ENCODE measurements around the gene SPSB1. TPM values are rescaled to one million over a fixed set of nuclear protein-coding genes. Genes with fewer than 3 reads are reported as not detected.

The SPSB1 gene
- total RNA-seq, 4 donors from 2014 or later, result 18.9 to 64.9 (median 41.8) TPM

GRCh38 chr1:9300573-9300972, 7.9 kb downstream of the SPSB1 start:
- no peaks in the 10 kb centered on the region for H3K36me3 ChIP-seq
- TF ChIP-seq, protein P1, sequence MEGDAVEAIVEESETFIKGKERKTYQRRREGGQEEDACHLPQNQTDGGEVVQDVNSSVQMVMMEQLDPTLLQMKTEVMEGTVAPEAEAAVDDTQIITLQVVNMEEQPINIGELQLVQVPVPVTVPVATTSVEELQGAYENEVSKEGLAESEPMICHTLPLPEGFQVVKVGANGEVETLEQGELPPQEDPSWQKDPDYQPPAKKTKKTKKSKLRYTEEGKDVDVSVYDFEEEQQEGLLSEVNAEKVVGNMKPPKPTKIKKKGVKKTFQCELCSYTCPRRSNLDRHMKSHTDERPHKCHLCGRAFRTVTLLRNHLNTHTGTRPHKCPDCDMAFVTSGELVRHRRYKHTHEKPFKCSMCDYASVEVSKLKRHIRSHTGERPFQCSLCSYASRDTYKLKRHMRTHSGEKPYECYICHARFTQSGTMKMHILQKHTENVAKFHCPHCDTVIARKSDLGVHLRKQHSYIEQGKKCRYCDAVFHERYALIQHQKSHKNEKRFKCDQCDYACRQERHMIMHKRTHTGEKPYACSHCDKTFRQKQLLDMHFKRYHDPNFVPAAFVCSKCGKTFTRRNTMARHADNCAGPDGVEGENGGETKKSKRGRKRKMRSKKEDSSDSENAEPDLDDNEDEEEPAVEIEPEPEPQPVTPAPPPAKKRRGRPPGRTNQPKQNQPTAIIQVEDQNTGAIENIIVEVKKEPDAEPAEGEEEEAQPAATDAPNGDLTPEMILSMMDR (IDR thresholded peaks at IDR 0.05), result no peak
- TF ChIP-seq EP300 (IDR thresholded peaks at IDR 0.05), result no peak
- TF ChIP-seq POLR2A (IDR thresholded peaks at IDR 0.05), result no peak
- peaks cover 3 to 80% (median 24%) of the 10 kb centered on the region in 4 donors for H3K4me1 ChIP-seq
- 78 to 82% methylated on average over 6 of the region's 6 CpGs for WGBS, 2 donors
- H3K9me3 ChIP-seq, result no peaks in the 10 kb centered on the region
- H3K27ac ChIP-seq, result peak overlapping the region in 3 of 4 donors; percentile 29 to 74 (median 50)
- H3K4me3 ChIP-seq, result no peak overlapping the region
- no peaks in the 10 kb centered on the region for H3K27me3 ChIP-seq
- DNase-seq (ENCODE audit: low spot score in 2 of 2), result no peak

GRCh38 chr1:9302745-9303524, 10.2 kb downstream of the SPSB1 start:
- Histone ChIP-seq H3K4me1 (peaks cover 3 to 76% (median 17%) of the 10 kb centered on the region in 4 donors), H3K9me3 (no peaks in the 10 kb centered on the region), H3K36me3 (no peaks in the 10 kb centered on the region), H3K27me3 (no peaks in the 10 kb centered on the region), H3K4me3 (no peak overlapping the region), H3K27ac (peak overlapping the region in 2 of 4 donors; percentile 70)
- TF ChIP-seq, protein P1 (IDR thresholded peaks at IDR 0.05), result peak in 1 of 5 experiments; percentile 9
- TF ChIP-seq EP300 (IDR thresholded peaks at IDR 0.05) (peak in 1 of 2 donors; percentile 27), POLR2A (IDR thresholded peaks at IDR 0.05) (no peak)
- DNase-seq (ENCODE audit: low spot score in 2 of 2), result peak in 1 of 2 donors; percentile 28
- 42 to 44% methylated on average over 9 of the region's 9 CpGs for whole genome bisulfite sequencing, 2 donors

DNA sequence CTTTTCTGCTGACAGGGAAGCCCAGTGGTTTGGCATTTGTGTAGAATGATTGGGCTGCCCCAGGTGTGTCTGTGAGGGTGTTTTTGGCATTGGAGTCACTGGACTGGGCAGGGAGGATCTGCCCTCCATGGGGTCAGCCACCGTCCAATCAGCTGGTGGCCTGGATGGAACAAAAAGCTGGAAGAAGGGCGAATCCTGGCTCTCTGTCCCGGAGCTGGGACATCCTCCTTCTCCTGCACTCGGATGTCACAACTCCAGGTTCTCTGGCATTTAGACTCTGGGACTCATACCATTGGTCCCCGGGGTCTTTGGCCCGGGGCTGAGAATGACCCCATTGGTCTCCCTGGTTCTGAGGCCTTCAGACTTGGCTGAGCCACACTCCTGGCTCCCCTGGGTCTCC, 11.2 kb downstream of the SPSB1 start:
- no peak overlapping the region for H3K27ac ChIP-seq
- no peaks in the 10 kb centered on the region for H3K36me3 ChIP-seq
- WGBS, 2 donors, result 81 to 91% methylated on average over 6 of the region's 6 CpGs
- no peaks in the 10 kb centered on the region for H3K9me3 ChIP-seq
- TF ChIP-seq, protein P1 (IDR thresholded peaks at IDR 0.05), result no peak
- no peak for TF ChIP-seq EP300 (IDR thresholded peaks at IDR 0.05)
- TF ChIP-seq POLR2A (IDR thresholded peaks at IDR 0.05), result no peak
- no peak overlapping the region for H3K4me3 ChIP-seq
- no peak for DNase-seq (ENCODE audit: low spot score in 2 of 2)
- peaks cover 3 to 75% (median 17%) of the 10 kb centered on the region in 4 donors for H3K4me1 ChIP-seq
- no peaks in the 10 kb centered on the region for H3K27me3 ChIP-seq

- no peaks in the 10 kb centered on the region for H3K36me3 ChIP-seq
- no peaks in the 10 kb centered on the region for H3K27me3 ChIP-seq
- 89 to 91% methylated on average over 14 of the region's 14 CpGs for WGBS, 2 donors
- no peak overlapping the region for H3K27ac ChIP-seq
- no peaks in the 10 kb centered on the region for H3K9me3 ChIP-seq
- H3K4me1 ChIP-seq, result peaks cover 3 to 68% (median 17%) of the 10 kb centered on the region in 4 donors
- no peak overlapping the region for H3K4me3 ChIP-seq
- TF ChIP-seq POLR2A (IDR thresholded peaks at IDR 0.05) (no peak), EP300 (IDR thresholded peaks at IDR 0.05) (no peak)
- TF ChIP-seq, protein P1 (IDR thresholded peaks at IDR 0.05), result no peak
- DNase-seq (ENCODE audit: low spot score in 2 of 2), result no peak
These were observed 12.5 kb downstream of the SPSB1 start for GRCh38 chr1:9305216-9305615.

- H3K4me3 ChIP-seq, result no peak overlapping the region
- WGBS, 2 donors, result 73 to 82% methylated on average over 14 of the region's 14 CpGs
- no peaks in the 10 kb centered on the region for H3K27me3 ChIP-seq
- no peak for DNase-seq (ENCODE audit: low spot score in 2 of 2)
- no peaks in the 10 kb centered on the region for H3K9me3 ChIP-seq
- peaks cover 0 to 61% (median 19%) of the 10 kb centered on the region in 4 donors for H3K4me1 ChIP-seq
- TF ChIP-seq, protein P1 (IDR thresholded peaks at IDR 0.05), result no peak
- TF ChIP-seq POLR2A (IDR thresholded peaks at IDR 0.05) (no peak), EP300 (IDR thresholded peaks at IDR 0.05) (no peak)
- H3K27ac ChIP-seq, result no peak overlapping the region
- no peaks in the 10 kb centered on the region for H3K36me3 ChIP-seq
These were observed 13.3 kb downstream of the SPSB1 start for GRCh38 chr1:9306006-9306405.
